Mononuclear cell (primary cell): ENCODE results near the gene PTPRM. TPM values are rescaled to one million over a fixed set of nuclear protein-coding genes. Genes with fewer than 3 reads are reported as not detected.

Experiments
- H3K27me3 ChIP-seq: 2 replicates; pipeline ENCODE4 v1.6.0; 2011; ENCODE audit warnings: low read length, control low read depth; ENCODE audit not compliant: insufficient read depth
- H3K4me1 ChIP-seq: 2 replicates; pipeline ENCODE4 v1.5.1; 2011; ENCODE audit warnings: mild to moderate bottlenecking, low read length, control low read depth; ENCODE audit not compliant: insufficient read depth
- H3K4me3 ChIP-seq: 2 replicates; pipeline ENCODE4 v1.5.1; 2011; ENCODE audit warnings: mild to moderate bottlenecking, low read length, moderate library complexity
- H3K9me3 ChIP-seq: 2 replicates; pipeline ENCODE4 v1.5.1; 2011; ENCODE audit warnings: low read depth, mild to moderate bottlenecking, control low read depth, low read length
- total RNA-seq: library from RNA; depleted of rRNA; stranded (reverse); fragments of >200 nt; gene quantifications from one replicate; pipeline ENCODE4 v1.2.3, GENCODE V29; 2012

PTPRM gene
- total RNA-seq, 1 donor: 8.0 TPM

- H3K27me3 ChIP-seq: peaks cover 2% of the 10 kb centered on the region
- H3K9me3 ChIP-seq: no peaks in the 10 kb centered on the region
- H3K4me3 ChIP-seq: no peak overlapping the region
- H3K4me1 ChIP-seq: no peaks in the 10 kb centered on the region
Measured at GRCh38 chr18:7558769-7559168, 8.3 kb upstream of the PTPRM start.

GRCh38 chr18:7559709-7560319, 7.3 kb upstream of the PTPRM start:
- H3K4me3 ChIP-seq: no peak overlapping the region
- no peaks in the 10 kb centered on the region for H3K4me1 ChIP-seq
- H3K9me3 ChIP-seq: no peaks in the 10 kb centered on the region
- H3K27me3 ChIP-seq: peaks cover 11% of the 10 kb centered on the region

GRCh38 chr18:7561909-7562460, 5.1 kb upstream of the PTPRM start:
- Histone ChIP-seq H3K27me3 (peaks cover 28% of the 10 kb centered on the region), H3K9me3 (no peaks in the 10 kb centered on the region), H3K4me1 (peaks cover 5% of the 10 kb centered on the region), H3K4me3 (no peak overlapping the region)

GRCh38 chr18:7562491-7562890, 4.6 kb upstream of the PTPRM start:
- peaks cover 28% of the 10 kb centered on the region for H3K27me3 ChIP-seq
- H3K9me3 ChIP-seq: no peaks in the 10 kb centered on the region
- H3K4me1 ChIP-seq: peaks cover 5% of the 10 kb centered on the region
- no peak overlapping the region for H3K4me3 ChIP-seq

GRCh38 chr18:7565677-7566076, 1.4 kb upstream of the PTPRM start:
- Histone ChIP-seq H3K27me3 (peaks cover 50% of the 10 kb centered on the region), H3K4me3 (no peak overlapping the region), H3K4me1 (peaks cover 5% of the 10 kb centered on the region), H3K9me3 (no peaks in the 10 kb centered on the region)

GRCh38 chr18:7566244-7566566, 911 bp upstream of the PTPRM start:
- Histone ChIP-seq H3K27me3 (peaks cover 51% of the 10 kb centered on the region), H3K9me3 (no peaks in the 10 kb centered on the region), H3K4me3 (peak overlapping the region; percentile 25)

GRCh38 chr18:7567474-7568425, 634 bp downstream of the PTPRM start:
- Histone ChIP-seq H3K27me3 (peaks cover 51% of the 10 kb centered on the region), H3K9me3 (no peaks in the 10 kb centered on the region), H3K4me1 (peaks cover 5% of the 10 kb centered on the region), H3K4me3 (no peak overlapping the region)

More at GRCh38 chr18:7566244-7566566, 911 bp upstream of the PTPRM start:
- H3K4me1 ChIP-seq: peaks cover 5% of the 10 kb centered on the region

GRCh38 chr18:7568426-7568825, 1.3 kb downstream of the PTPRM start:
- Histone ChIP-seq H3K27me3 (peaks cover 51% of the 10 kb centered on the region), H3K4me1 (peaks cover 5% of the 10 kb centered on the region), H3K9me3 (no peaks in the 10 kb centered on the region), H3K4me3 (no peak overlapping the region)

- peaks cover under 1% of the 10 kb centered on the region for H3K4me1 ChIP-seq
- H3K9me3 ChIP-seq: no peaks in the 10 kb centered on the region
- H3K4me3 ChIP-seq: no peak overlapping the region
- peaks cover 24% of the 10 kb centered on the region for H3K27me3 ChIP-seq
Measured at GRCh38 chr18:7571626-7572025, 4.5 kb downstream of the PTPRM start.

- no peak overlapping the region for H3K4me3 ChIP-seq
- no peaks in the 10 kb centered on the region for H3K4me1 ChIP-seq
- H3K9me3 ChIP-seq: no peaks in the 10 kb centered on the region
- peaks cover 24% of the 10 kb centered on the region for H3K27me3 ChIP-seq
Measured at GRCh38 chr18:7572822-7573221, 5.7 kb downstream of the PTPRM start.

GRCh38 chr18:7575465-7576028, 8.4 kb downstream of the PTPRM start:
- Histone ChIP-seq H3K9me3 (no peaks in the 10 kb centered on the region), H3K27me3 (peaks cover 2% of the 10 kb centered on the region), H3K4me1 (no peaks in the 10 kb centered on the region), H3K4me3 (no peak overlapping the region)

GRCh38 chr18:7576077-7576476, 9.0 kb downstream of the PTPRM start:
- H3K4me1 ChIP-seq: no peaks in the 10 kb centered on the region
- H3K9me3 ChIP-seq: no peaks in the 10 kb centered on the region
- H3K27me3 ChIP-seq: no peaks in the 10 kb centered on the region
- no peak overlapping the region for H3K4me3 ChIP-seq

GRCh38 chr18:7576685-7577084, 9.6 kb downstream of the PTPRM start:
- H3K27me3 ChIP-seq: no peaks in the 10 kb centered on the region
- no peaks in the 10 kb centered on the region for H3K4me1 ChIP-seq
- H3K9me3 ChIP-seq: no peaks in the 10 kb centered on the region
- H3K4me3 ChIP-seq: no peak overlapping the region

GRCh38 chr18:7577706-7578105, 10.6 kb downstream of the PTPRM start:
- H3K4me1 ChIP-seq: no peaks in the 10 kb centered on the region
- H3K9me3 ChIP-seq: no peaks in the 10 kb centered on the region
- H3K27me3 ChIP-seq: no peaks in the 10 kb centered on the region
- no peak overlapping the region for H3K4me3 ChIP-seq

- no peaks in the 10 kb centered on the region for H3K27me3 ChIP-seq
- no peaks in the 10 kb centered on the region for H3K9me3 ChIP-seq
Measured at GRCh38 chr18:7579176-7579917, 12.2 kb downstream of the PTPRM start.

More at GRCh38 chr18:7579176-7579917, 12.2 kb downstream of the PTPRM start:
- no peaks in the 10 kb centered on the region for H3K4me1 ChIP-seq
- H3K4me3 ChIP-seq: no peak overlapping the region
